Superior temporal gyrus (tissue), 1 donor: ENCODE measurements around the gene PITX2.
"Not testable (repeated sequence)": the region's sequence is repeated elsewhere in the genome, so short reads cannot be mapped to it uniquely, and the experiment has no call there.

Experiments
- DNase-seq: peaks from one replicate; pipeline ENCODE4 v3.0.0-alpha.2; 2016; ENCODE audit errors: extremely low spot score

Gene PITX2

GRCh38 chr4:110611968-110612447 is 10.9 kb downstream of the PITX2 start:
- no peak for DNase-seq

GRCh38 chr4:110610940-110611831 is 11.7 kb downstream of the PITX2 start:
- no peak for DNase-seq

DNA sequence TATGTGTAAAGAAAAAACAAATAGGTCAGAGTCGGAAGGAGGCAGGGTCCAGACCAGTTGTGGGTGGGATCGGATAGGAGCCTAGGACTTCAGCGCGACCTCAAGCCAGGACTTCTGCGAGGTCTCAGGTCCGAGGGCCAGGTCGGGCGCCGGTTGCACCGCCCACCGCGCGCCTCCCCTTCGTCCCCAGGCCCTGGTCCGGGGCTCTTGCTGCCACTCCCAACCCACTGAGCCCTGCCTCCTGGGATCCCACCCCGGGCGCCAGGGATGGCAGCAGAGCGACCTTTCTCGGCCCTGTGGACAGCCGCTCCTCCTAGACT is 12.3 kb downstream of the PITX2 start:
- DNase-seq: no peak

- no peak for DNase-seq
Measured at GRCh38 chr4:110609044-110609750, 13.7 kb downstream of the PITX2 start.

DNA sequence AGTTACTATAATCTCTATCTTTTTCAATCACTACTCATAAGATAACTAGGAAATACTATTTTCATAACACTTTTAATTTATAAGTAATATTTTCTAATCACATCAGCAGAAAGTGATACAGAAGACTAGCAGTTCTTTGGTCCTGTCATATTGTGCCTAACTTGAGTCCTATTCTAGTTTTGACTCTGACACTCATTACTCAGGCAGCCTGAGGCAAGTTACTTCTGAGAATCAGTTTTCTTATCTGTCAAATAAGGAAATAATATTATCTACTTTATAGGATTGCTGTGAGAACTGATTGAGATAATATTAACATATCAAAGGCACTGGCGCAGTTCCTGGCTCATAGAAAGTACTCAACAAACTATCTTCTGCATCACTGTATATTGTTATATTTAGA is 17.8 kb downstream of the PITX2 start:
- DNase-seq: no peak

- no peak for DNase-seq
Measured at GRCh38 chr4:110602061-110602460, 20.8 kb downstream of the PITX2 start.

GRCh38 chr4:110597582-110597981 is 25.3 kb downstream of the PITX2 start:
- DNase-seq: no peak

- DNase-seq: no peak
Measured at GRCh38 chr4:110596431-110596830, 26.4 kb downstream of the PITX2 start.

GRCh38 chr4:110595583-110595982 is 27.3 kb downstream of the PITX2 start:
- no peak for DNase-seq

DNA sequence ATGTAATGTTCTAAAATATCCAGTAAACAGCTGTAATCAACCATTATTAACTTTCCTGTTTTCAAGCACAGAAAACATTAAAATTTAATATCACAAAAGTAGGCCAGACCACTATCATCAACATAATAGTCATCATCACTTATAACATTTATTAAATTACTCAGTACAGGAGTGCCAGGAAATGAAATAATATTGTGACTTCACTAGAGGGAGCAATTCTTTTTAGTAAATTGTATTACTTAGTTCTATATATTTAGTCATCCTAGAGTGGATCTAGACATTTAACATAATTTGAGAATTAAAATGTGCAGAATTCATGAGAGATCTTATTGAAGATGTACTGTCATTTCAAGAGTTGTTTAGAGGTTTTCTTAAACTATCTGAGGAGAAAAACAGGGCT is 33.6 kb downstream of the PITX2 start:
- DNase-seq: no peak

GRCh38 chr4:110587666-110588285 is 35.1 kb downstream of the PITX2 start:
- no peak for DNase-seq

GRCh38 chr4:110586131-110586850 is 36.6 kb downstream of the PITX2 start:
- peak; percentile 49 for DNase-seq

GRCh38 chr4:110576696-110577095 is 46.2 kb downstream of the PITX2 start:
- not testable (repeated sequence) for DNase-seq
